ENCODE results near the gene MGAT5B.

- TF ChIP-seq MAFF (IDR thresholded peaks at IDR 0.05; ENCODE audit: low read length) (no peak), NFYB (IDR thresholded peaks at IDR 0.05; ENCODE audit: extremely low read depth, insufficient read length) (no peak), REST (IDR thresholded peaks at IDR 0.05; ENCODE audit: borderline replicate concordance) (no peak), REST (CRISPR knock-in tag; IDR thresholded peaks at IDR 0.05; ENCODE audit: low read depth) (no peak), ZNF766 (CRISPR knock-in tag; conservative IDR thresholded peaks at IDR 0.05) (no peak)
These were observed 53.9 kb downstream of the MGAT5B start for GRCh38 chr17:76922084-76922483.
